ENCODE measurements around the gene RXRA.

RXRA gene

DNA sequence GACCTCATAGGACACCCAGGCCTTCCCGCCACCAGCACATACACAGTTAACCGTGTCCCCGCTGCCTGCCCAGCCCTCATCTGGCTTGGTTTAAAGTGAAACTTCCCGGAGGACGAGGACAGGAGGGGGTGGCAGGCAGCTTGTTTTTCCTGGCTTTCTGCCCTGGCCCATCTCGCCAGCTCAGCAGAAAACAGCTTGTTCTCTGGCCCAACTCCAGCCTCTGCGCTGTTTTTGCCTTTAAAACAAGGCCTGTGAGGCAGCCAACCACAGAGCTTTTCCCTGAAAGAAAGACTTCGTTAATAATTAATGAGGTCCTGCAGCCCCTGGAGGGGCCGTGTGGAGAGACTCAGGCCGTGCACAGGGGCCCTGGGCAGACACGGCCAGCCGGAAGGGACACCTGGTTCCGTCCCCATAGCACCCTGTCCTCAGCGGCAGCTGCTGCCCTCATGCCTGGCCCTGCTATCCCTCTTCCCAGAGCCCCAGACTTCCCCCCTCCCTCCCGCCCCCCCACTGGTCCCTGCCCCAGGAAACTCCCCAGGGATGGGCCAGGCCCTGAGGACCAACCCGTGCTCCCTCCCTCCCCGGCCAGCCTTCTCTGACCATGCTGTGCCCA, 108.7 kb downstream of the RXRA start:
- peak; percentile 96 for DNase-seq (ENCODE audit: low spot score)

DNA sequence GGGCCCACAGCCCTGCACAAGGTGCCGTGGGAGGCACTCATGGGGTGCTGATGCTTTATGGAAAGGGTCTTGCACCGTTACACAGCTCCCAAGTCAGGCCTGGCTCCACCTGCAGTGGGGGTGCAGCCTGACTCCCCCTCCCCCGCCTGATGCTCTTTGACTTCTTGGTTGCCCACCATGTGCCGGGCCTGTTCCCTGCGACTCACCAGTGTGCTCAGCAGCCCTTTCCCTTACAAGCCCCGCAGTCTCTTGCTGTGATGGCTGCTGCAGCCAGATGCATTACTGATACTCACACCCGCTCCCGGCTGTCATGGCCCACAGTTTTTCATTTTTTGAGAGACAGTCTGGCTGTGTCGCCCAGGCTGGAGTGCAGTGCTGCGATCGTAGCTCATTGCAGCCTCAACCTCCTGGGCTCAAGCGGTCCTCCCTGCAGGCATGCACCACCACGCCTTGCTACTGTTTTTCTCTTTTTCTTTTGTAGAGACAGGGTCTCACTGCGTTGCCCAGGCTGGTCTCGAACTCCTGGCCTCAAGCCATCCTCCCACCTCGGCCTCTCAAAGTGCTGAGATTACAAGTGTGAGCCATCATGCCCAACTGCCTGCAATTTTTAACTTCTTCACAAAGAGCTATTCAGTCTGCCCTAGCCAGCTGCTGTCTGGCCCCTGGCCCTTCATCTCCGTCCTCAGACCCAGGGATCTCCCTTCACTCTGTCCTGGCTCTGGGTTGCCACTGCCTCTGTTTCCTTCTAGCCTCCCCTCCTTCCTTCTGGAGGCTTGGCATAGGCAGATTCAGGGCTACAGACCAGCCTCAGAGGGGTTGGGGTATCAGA, 109.5 kb downstream of the RXRA start:
- peak; percentile 84 for DNase-seq (ENCODE audit: low spot score)

DNA sequence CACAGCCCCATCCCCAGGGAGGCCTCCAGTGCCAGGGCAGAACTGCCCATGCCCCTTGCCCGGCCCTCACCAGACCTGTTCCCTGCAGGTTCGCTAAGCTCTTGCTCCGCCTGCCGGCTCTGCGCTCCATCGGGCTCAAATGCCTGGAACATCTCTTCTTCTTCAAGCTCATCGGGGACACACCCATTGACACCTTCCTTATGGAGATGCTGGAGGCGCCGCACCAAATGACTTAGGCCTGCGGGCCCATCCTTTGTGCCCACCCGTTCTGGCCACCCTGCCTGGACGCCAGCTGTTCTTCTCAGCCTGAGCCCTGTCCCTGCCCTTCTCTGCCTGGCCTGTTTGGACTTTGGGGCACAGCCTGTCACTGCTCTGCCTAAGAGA, 110.1 kb downstream of the RXRA start:
- DNase-seq (ENCODE audit: low spot score) = no peak

DNA sequence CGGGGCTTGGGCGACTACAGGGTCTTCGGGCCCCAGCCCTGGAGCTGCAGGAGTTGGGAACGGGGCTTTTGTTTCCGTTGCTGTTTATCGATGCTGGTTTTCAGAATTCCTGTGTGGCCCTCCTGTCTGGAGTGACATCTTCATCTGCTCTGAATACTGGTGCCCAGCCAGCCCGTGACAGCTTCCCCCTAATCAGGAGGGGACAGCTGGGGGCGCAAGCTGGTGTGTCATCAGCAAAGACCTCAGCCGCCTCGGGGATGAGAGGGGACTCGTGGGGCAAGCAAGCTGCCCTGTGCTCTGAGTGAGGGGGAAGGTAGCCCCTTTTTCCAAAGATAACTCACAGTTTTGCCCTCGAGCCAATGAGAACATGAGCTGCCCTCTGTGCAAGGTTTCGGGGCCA, 110.7 kb downstream of the RXRA start:
- no peak for DNase-seq (ENCODE audit: low spot score)

DNA sequence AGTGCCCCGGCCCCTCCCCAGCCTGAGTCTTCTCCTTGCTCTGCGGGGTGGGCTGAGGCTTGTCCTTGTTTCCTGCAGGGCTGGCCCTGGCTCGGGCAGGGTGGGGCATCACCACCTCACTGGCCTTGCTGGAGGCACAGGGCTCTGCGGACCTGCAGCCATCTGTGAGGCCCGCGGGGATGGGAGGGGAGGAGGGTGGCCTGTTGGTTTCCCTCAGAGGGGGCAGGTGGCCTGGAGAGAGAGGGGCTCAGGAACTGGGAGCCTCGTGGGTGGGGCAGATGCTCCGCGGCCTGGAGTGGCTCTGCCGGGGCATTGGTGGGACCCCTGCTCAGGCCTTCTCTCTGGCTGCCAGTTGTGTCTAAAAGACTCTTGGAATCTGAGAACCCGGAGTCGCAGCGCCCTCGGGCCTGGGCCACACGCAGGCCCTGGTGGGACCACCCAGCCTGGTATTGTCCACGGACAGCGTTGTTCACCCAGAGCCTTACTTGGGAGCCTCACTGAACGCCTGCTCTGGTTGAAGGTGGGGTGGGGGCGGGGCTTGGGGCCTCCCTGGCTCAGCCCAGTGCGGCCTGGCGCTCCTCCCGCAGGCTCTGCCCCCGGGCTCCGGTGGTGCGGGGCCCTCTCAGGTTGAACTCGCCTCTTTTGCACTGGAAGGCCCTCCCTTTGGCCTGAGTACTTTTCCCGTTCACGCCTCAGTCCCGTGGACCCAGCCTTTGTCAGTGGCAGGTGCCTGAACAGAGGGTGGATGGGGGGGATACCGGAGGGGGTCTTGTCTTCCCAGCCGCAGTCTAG, 111.3 kb downstream of the RXRA start:
- DNase-seq (ENCODE audit: low spot score) = no peak

DNA sequence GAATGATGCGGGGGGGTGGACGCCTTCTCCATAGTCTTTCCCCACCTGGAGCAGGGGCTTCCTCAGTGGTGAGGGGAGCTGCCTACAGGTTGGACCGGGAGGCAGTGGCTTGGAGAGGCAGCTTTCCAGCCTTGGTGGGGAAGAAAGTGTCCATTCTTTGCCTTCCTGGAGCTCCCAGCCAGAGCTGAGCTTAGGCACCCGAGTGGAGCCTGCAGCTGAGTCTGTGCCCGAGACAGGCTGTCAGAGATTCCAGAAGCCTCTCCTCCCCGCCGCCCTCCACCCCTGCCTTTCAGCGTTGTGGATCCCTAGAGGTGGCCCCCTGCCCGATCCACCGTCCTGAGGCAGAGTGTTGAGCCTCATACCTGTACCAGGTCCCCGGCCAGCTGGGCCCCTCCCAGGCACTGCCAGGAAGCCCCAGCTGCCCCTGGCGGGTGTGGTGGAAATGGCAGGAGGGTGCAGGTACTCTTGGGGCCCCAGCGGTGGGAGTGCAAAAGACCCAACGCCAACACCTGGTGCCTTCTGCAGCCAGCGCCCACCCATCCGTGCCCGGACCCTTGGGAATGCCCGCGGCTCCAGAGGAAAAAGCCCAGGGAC, 112.0 kb downstream of the RXRA start:
- no peak for DNase-seq (ENCODE audit: low spot score)

DNA sequence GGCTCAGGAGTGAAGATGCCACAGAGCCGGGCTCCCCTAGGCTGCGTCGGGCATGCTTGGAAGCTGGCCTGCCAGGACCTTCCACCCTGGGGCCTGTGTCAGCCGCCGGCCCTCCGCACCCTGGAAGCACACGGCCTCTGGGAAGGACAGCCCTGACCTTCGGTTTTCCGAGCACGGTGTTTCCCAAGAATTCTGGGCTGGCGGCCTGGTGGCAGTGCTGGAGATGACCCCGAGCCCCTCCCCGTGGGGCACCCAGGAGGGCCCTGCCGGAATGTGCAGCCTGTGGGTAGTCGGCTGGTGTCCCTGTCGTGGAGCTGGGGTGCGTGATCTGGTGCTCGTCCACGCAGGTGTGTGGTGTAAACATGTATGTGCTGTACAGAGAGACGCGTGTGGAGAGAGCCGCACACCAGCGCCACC, 113.1 kb downstream of the RXRA start:
- DNase-seq (ENCODE audit: low spot score) = no peak

DNA sequence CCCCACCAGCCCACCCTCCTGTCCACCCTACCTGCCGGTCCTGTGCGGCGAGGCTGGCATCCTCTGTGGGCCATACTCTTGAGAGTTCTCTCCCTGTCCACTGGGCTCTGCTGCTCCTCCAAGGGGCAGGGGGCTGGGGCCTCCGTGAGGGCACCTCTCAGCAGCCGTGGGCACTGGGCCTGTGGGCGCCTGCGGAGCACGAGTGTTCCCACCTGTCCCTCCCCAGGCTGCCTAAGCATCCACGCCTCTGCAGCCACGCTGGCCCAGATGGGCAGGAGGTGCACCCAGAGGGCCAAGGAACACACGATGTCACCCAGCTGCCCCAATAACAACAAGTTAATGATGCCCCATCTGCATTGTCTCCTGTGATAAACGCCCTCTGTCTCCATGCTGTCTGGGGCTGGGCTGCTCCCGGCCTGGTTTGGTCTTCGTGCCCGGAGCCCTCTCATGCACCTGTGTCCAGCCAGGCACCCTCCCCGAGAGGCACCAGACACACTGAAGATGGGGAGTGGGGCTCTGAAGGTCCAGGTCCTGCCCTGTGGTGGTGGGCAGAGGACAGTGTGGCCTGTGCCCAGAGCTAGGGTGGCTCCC, 114.5 kb downstream of the RXRA start:
- DNase-seq (ENCODE audit: low spot score) = no peak

DNA sequence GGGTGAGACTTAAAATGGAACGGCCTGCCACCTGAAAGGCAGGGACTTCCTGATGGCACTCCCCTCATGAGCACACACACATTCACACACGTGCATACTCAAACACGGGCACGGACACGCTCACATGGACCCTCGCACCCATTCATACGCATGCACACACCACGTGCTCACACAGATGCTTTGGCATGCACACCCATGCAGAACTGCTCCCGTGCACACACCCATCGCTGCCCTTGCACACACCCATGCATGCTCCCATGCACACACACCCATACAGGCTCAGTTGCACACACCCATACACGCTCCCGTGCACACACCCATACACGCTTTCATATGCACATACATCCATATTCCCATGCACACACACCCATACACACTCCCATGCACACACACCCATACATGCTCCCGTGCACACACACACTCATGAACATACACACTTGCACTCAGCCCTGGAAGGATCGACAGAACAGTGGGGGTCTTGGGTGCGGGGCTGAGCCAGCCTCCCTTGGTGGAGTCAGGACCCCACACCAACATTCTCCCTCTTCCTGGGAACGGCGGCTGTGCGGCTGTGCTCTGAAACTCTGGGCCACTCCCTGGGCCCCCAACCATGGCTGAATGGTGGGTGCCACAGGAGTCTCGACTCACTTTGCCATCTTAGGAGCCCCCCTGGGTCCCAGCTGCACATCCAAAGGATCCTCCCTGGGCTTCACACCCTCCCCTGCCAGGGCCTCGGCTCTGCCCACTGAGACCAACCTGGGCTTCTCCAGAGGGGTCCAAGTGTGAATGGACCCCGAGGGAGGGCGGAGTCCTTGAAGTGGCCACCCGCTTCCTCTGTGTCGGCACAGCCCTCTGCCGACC, 115.2 kb downstream of the RXRA start:
- DNase-seq (ENCODE audit: low spot score) = no peak

DNA sequence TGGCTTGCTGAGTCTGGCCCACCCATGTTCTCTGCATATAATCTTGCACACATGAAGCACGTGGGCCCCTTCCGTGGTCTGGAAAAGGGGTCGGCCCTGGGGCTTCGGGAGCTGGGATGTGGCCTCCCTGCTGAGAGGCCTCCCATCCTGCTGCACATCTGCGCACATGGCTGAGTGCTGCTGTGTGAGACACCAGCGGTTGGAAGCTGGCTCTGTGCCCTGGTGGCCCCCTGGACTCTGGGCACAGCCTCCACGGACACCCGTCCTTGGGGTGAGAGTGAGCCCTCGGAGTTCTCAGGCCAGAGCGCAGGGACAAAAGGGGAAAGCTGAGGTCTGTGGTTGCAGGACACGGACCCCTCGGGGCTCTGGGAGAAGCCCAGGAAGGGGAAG, 115.8 kb downstream of the RXRA start:
- no peak for DNase-seq (ENCODE audit: low spot score)

DNA sequence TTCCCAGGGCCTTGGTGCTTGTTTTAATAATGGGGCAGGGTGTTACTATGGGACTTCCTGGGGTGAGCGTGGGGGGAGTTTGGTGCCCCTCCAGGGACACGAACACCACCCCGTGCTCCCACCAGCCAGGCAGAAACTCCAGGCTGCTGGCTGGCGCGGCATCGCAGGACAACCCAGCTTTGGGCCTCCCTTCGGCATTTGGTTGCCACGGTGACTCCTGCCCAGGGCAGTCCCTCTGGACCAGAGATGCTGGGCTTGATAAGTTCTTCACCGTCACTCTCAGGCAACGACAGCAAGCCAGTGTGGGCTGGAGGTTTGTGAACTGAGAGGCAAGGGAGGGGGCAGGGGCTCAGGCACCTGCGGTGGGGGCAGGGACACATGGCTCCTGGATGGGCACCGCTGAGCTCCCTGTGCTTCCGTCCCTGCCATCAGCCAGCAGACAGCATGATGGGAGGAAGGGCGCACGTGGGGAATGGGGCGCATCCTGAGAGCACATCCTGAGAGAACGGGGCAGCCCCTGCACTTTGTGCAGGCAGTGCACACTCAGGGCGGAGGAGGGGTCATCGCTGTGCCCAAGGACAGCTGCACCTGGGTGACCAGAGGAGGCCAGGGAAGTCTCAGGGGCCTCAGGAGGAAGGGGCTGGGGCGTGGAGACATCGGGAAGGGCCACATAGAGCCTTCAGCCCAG, 116.4 kb downstream of the RXRA start:
- DNase-seq (ENCODE audit: low spot score) = no peak

DNA sequence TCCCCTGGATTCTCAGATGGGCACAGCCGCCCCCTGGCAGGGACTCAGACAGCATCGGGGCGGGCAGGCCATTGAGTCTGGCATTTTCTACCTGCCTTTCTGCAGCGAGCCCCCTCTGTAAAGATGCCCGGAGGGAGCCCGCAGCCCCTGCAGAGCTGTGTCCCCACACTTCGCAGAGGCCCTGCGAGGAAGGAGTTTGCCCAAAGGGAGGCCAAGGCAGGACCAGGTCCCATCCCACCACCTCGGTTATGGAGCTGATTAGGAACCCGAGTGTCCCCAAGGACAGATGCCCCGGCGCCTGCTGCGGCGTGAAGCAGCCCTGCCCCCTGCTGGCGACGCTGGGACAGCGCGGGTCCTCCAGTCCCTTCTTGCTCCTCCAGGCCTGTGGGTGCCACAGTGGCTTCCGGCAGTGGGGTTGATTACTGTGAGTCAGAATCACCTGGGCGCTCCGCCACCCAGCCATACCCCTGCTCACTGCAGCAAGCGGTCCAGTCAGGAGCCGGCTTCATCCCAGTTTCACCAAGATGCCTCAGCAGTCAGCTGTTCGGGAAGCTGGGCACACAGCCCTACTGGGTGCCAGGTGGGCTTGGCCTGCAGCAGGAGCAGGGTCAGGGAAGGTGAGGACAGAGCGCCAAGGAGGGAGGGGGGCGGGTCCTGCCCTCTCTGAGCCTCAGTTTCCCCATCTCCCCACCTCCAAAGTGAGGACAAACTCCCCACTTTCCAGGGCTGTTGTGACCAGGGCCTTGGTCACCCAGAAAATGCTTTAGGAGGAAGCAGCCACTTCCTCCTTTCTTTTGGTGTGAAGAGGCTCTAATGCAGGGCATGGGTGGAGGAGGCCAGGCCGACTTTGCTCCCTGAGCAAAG, 117.2 kb downstream of the RXRA start:
- DNase-seq (ENCODE audit: low spot score) = peak; percentile 79

DNA sequence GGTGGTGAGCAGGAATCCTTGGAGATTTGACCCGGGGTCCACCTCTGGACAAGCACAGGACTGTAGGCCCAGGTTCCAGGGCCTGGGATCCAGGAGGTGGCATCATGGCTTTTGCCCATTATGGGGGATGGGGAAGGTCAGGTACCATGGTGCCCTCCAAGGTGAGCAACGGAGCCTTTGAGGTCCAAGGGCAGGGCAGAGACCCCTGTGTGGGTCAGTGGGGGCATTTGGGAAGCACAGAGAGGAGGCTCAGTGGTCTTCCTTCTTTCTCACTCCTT, 117.7 kb downstream of the RXRA start:
- no peak for DNase-seq (ENCODE audit: low spot score)

DNA sequence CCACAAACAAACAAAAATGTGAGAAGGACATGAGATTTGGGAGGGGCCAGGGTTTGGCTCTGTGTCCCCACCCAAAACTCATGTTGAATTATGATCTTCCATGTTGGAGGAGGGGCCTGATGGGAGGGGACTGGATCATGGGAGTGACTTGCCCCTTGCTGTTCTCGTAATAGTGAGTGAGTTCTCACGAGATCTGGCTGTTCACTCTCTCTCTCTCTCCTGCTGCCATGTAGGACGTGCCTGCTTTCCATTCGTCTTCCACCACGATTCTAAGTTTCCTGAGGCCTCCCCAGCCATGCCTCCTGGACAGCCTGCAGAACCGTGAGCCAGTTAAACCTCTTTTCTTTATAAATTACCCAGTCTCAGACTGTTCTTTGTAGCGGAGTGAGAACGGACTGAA, 118.7 kb downstream of the RXRA start:
- no peak for DNase-seq (ENCODE audit: low spot score)

DNA sequence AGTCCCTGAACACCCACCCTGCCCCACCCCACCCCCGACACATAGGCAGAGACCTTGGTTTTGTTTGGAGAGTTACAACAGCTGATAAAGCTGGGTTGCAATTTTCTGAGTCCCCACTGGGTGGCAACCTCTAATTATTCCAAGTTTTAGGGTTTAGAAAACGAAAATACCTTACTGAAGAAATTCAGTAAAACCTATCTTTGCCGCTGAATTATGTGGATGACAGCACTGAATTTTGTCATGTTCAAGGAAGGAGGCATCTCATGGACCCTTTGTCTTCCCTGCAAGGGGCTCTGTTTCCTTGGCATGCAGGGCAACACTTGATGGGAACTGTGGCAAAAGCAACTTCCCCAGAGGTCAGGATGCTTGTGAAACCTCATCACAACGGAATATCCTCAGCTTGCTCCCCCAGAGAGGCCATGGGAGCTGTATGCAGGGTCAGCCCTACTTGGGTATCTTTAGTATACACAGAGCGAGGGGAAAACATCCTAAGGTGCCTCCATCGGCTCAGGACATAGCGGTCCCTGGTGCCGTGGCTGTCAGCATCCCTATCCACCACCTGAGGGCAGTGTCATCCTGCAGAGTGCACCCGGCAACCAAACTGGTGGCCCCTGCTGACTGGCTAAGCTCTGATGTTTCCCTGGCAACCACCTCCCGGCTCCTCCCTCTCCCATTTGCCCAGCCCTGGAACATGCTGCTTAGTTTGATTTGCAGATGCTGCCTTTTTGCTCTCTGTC, 123.1 kb downstream of the RXRA start:
- DNase-seq (ENCODE audit: low spot score) = peak; percentile 89

DNA sequence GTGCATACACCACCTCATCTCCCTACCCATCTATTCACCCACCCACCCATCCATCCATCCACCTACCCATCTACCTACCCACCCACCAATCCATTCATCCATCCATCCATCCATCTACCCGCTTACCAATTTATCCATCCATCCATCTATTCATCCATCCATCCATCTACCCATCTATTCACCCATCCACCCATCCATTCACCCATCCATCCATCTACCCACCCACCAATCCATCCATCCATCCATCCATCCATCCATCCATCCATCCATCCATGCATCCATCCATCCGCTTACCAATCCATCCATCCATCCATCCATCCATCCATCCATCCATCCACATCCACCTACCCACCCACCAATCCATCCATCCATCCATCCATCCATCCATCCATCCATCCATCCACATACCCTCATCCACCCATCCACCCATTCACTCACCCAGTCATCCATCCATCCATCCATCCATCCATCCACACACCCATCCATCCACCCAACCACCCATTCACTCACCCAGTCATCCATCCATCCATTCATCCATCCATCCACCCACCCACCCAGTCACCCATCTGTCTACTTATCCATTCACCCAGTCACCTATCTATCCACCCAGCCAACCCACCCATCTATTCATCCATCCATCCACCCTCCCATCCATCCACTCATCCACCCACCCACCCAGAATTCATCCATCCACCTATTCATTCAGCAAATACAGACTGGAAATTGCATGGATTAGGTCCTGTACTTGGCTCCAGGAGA, 125.6 kb downstream of the RXRA start:
- no peak for DNase-seq (ENCODE audit: low spot score)

DNA sequence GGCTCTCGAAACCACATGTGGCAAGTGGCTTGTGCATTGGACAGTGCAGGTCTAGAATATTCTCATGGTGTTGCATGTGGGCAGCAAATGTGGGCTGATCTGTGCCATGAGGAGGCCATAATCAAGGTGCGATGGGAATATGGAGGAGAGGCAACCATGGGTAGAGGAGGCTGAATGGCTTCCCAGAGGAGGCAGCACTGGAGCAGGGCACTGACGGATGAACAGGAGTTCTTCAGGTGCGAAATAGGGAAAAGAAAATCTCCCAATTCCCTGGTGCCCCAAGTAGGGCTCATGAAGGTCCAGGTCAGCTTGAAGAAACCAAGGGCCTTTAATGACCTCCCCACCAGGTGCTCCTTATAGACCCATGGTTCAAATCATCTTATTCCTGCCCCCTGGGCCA, 126.5 kb downstream of the RXRA start:
- DNase-seq (ENCODE audit: low spot score) = no peak

DNA sequence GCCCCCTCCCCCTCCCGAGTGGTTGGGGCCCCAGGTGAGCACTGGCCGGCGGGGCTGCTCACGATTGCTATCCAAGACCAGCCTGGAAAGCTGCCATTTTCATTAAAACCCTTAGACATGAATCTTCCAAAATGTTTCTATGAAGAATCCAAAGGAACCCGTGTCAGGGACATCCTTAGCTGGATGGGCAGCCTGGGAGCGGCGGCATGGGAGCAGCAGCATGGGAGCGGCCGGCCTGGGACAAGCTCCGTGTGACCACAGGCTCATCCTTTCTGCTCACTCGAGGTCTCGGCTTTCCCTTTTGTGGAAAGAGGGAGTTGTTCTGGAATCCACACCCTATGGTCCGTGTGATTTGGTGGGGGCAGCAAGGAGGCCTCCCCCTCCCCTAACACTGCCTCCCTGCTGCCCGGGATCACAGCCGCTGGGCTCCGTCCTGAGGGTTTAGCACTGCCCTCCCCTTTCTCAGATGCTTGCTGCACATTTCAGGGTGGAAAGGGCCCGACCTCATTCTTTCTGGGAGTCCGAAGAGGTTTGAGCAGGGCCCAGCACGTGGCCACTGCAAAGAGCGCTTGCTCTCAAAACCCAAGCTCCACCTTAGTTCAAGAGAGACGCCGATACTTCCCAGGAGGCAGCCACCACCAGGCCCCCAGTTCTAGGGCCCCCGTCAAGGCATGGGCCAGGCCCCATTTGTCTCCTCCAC, 127.7 kb downstream of the RXRA start:
- no peak for DNase-seq (ENCODE audit: low spot score)
